GM12878 (cell line): ENCODE results near the gene PHC2. TPM values are rescaled to one million over a fixed set of nuclear protein-coding genes. Genes with fewer than 3 reads are reported as not detected.
A peak's percentile ranks its signal among the peaks of the same experiment; 100 is the strongest.

ENCODE experiments used
- ATAC-seq: fragments of 200-7000 bp; cut with Tn5 transposase; 3 replicates; pipeline ENCODE4 v1.9.1; 2020; ENCODE audit warnings: mild to moderate bottlenecking, moderate library complexity
- BruUV-seq: library from RNA; stranded (reverse); fragments of 400-500 nt; replicated peaks from 2 replicates; lab custom pipeline; 2021; lab: Mats Ljungman, UMichigan
- CTCF ChIA-PET: fragments of 300-600 bp; sonication (Branson Sonifier 250); formaldehyde crosslinking; extraction: SDS; loops from one replicate; lab custom pipeline; 2021; ENCODE audit warnings: inconsistent platforms; lab: Yijun Ruan, JAX
- POLR2A ChIA-PET: fragments of 350-600 bp; formaldehyde crosslinking; extraction: SDS; loops from one replicate; lab custom pipeline; 2021; ENCODE audit warnings: inconsistent platforms; lab: Charles Lee
- RAD21 ChIA-PET: fragments of 300-600 bp; sonication (Branson Sonifier 250); formaldehyde crosslinking; loops from one replicate; lab custom pipeline; 2023; ENCODE audit warnings: antibody characterized with exemption; ENCODE audit not compliant: unreplicated experiment; lab: Charles Lee
- SMC1A ChIA-PET: fragments of 300-600 bp; sonication (Branson Sonifier 250); formaldehyde crosslinking; loops from one replicate; lab custom pipeline; 2023; ENCODE audit not compliant: unreplicated experiment, uncharacterized antibody; lab: Charles Lee
- DNase-seq: peaks from one replicate; pipeline ENCODE4 v3.0.0-alpha.2; 2011; ENCODE audit warnings: low read depth, low spot score
- FAIRE-seq: peaks from 3 replicates; lab custom pipeline; 2011; peaks lifted over from hg19 to GRCh38; lab: Jason Lieb, UNC
- H2AFZ ChIP-seq: 2 replicates; pipeline ENCODE4 v1.6.0; 2011; ENCODE audit warnings: low read depth, low read length, control low read depth; ENCODE audit not compliant: control insufficient read depth
- H3K27ac ChIP-seq: 2 replicates; pipeline ENCODE4 v1.5.1; 2011; ENCODE audit warnings: control low read depth; ENCODE audit not compliant: control insufficient read depth, insufficient read depth
- H3K27me3 ChIP-seq, 2 experiments: replicated peaks in 1 of 2; 2 replicates each; pipeline versions ENCODE4 v1.6.0 to v1.6.1; 2011; ENCODE audit warnings: low read length in 1 of 2; ENCODE audit not compliant: control insufficient read depth in 2 of 2, insufficient read depth in 2 of 2
- H3K36me3 ChIP-seq, 2 experiments: 2 replicates each; pipeline ENCODE4 v1.5.1; 2011; ENCODE audit warnings: low read length in 1 of 2; ENCODE audit not compliant: control insufficient read depth in 2 of 2, insufficient read depth in 2 of 2
- H3K4me1 ChIP-seq: 2 replicates; pipeline ENCODE4 v1.6.1; 2011; ENCODE audit warnings: mild to moderate bottlenecking, low read length, moderate library complexity, mixed read lengths; ENCODE audit not compliant: control insufficient read depth, insufficient read depth
- H3K4me2 ChIP-seq: 2 replicates; pipeline ENCODE4 v1.6.0; 2011; ENCODE audit warnings: control low read depth; ENCODE audit not compliant: control insufficient read depth, insufficient read depth
- H3K4me3 ChIP-seq: fragments of 200-600 bp; sonication (generic); 2 replicates; pipeline ENCODE4 v1.5.1; 2016
- H3K79me2 ChIP-seq: 2 replicates; pipeline ENCODE4 v1.6.0; 2011; ENCODE audit warnings: low read length; ENCODE audit not compliant: control insufficient read depth, insufficient read depth
- H3K9ac ChIP-seq: 2 replicates; pipeline ENCODE4 v1.8.0; 2011; ENCODE audit warnings: low read length, control low read depth, mixed read lengths; ENCODE audit not compliant: control insufficient read depth, insufficient read depth
- H3K9me3 ChIP-seq: replicated peaks from 3 replicates; pipeline ENCODE4 v1.5.1; 2011; ENCODE audit warnings: mild to moderate bottlenecking, low read length; ENCODE audit not compliant: control insufficient read depth, insufficient read depth
- H4K20me1 ChIP-seq: 2 replicates; pipeline ENCODE4 v1.6.0; 2011; ENCODE audit not compliant: control insufficient read depth, insufficient read depth
- CBX5 ChIP-seq: sonication (generic); IDR thresholded peaks from 2 replicates; pipeline ENCODE4 v1.6.1; 2016; ENCODE audit warnings: low read depth, moderate library complexity, mild to moderate bottlenecking, inconsistent platforms
- EP300 ChIP-seq, 2 experiments: fragments of 150-350 bp in 1 of 2; IDR thresholded peaks; 2 replicates each; pipeline ENCODE4 v1.6.1; 2011 to 2012; ENCODE audit warnings: low read depth in 2 of 2, low read length in 2 of 2, borderline replicate concordance in 1 of 2, improper control_type of control experiment in 1 of 2, inconsistent platforms in 1 of 2; ENCODE audit not compliant: control insufficient read depth in 1 of 2
- HDAC6 ChIP-seq: fragments of 200-600 bp; sonication (generic); IDR thresholded peaks from one replicate; pipeline ENCODE4 v1.8.0; 2017; ENCODE audit warnings: antibody characterized with exemption; ENCODE audit not compliant: unreplicated experiment
- IKZF1 ChIP-seq: fragments of 450-650 bp; conservative IDR thresholded peaks from 2 replicates; pipeline ENCODE4 v1.6.1; 2017; ENCODE audit warnings: antibody characterized with exemption, mild to moderate bottlenecking
- WGBS: methylation state at CpG from one replicate; pipeline ENCODE4 v1.1.6; 2016; ENCODE audit warnings: low lambda C conversion rate; ENCODE audit not compliant: insufficient replicate concordance, insufficient coverage; ENCODE audit errors: missing lambda C conversion rate; 5-methylcytosine and 5-hydroxymethylcytosine counted together
- in situ Hi-C: fragments of 300-500 bp; cut with MboI; formaldehyde crosslinking; loops from 9 replicates; pipeline ENCODE4 v1.14.3; 2018; ENCODE audit warnings: mixed read lengths
- intact Hi-C: fragments of 100-400 bp; cut with micrococcal nuclease; formaldehyde crosslinking; loops from one replicate; pipeline ENCODE4 v1.14.2; 2022; ENCODE audit not compliant: unreplicated experiment
- polyA plus RNA-seq, 11 experiments: library from polyadenylated mRNA; depleted of rRNA in 4 of 11; unstranded in 6 of 11; stranded (reverse) in 5 of 11; fragments of >200 nt; fragmentation: Nextera tagmentation in 4 of 11; fragmentation: Illumina TruSeq in 1 of 11; extraction: Ambion mirVana in 4 of 11; extraction: Trizol in 1 of 11; gene quantifications; 1 replicate in 1 of 11; 2 replicates in 10 of 11; pipeline versions ENCODE4 v1.2.1 to v1.2.3, GENCODE V29; 2011 to 2016; ENCODE audit warnings: inconsistent platforms in 2 of 11, missing spikeins in 2 of 11, low read depth in 1 of 11
- total RNA-seq, 4 experiments: library from RNA; depleted of rRNA in 3 of 4; stranded (reverse); fragments of >200 nt in 3 of 4; fragmentation: Illumina TruSeq in 1 of 4; extraction: Trizol in 1 of 4; gene quantifications; 2 replicates each; pipeline versions ENCODE4 v1.2.1 to v1.2.3, GENCODE V29; 2013 to 2021
- TF ChIP-seq, protein P1 (sequence below): fragments of 450-650 bp; IDR thresholded peaks from 2 replicates; pipeline ENCODE4 v1.6.1; 2017; ENCODE audit warnings: mild to moderate bottlenecking, low read depth, inconsistent platforms; ENCODE audit not compliant: poor library complexity, severe bottlenecking

The PHC2 gene
- total and polyA plus RNA-seq, 10 of the 15 experiments (the other 5 are each of a cell fraction or from before 2014, with no cell fraction given), result 2.0 to 35.9 (median 16.4) TPM

- TF ChIP-seq CBX5 (no peak), IKZF1 (no peak), EP300 (IDR thresholded peaks at IDR 0.05; ENCODE audit: borderline replicate concordance in 1 of 2, control insufficient read depth in 1 of 2, low read depth in 2 of 2, low read length in 2 of 2) (no peak)
These were observed 38.7 kb downstream of the PHC2 start (continued) for GRCh38 chr1:33392206-33392605.

DNA sequence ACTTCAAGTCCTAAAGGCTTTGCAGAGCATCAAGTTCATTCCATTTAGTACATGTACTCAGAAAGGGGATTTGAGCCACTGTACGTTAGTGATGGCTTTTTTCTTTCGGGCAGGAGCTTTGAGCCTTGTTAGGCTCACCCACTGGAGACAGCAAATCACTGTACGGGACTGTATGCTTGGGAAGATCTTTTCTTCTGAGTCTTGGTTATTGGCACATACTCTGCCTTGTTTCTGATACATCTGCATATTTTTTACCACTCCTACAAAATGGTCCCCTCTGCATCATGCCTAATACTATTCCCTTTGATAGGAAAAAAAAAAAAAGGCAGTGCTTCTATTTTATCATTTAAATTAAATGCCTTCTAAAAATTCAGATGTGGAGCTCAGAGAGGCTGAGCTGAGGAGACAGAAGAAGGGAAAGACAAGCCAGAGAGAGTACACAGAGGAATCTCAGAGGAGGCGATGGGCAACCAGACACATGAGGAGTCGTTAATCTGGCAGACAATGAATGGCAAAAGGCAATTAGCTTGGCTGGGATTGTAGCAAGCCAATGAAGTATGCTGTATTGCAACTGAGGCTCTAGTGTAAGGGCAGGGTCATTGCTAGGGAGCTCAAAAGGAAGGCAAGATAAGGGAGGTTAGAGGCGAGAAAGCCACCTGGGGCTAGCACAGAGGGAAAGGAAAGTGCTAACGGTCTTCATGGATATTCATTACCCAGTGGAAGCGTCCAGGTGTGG, 39.4 kb downstream of the PHC2 start:
- in situ Hi-C loops, result no loop called here
- no TSS peak for BruUV-seq
- Histone ChIP-seq H3K27me3 (no peaks in the 10 kb centered on the region; a peak in 1 of 4 replicates), H3K36me3 (no peaks in the 10 kb centered on the region), H3K4me1 (peaks cover 9% of the 10 kb centered on the region), H2AFZ (no peak overlapping the region), H3K4me2 (peak overlapping the region; percentile 28; the same call in 1 of the 2 replicates)
- SMC1A ChIA-PET, result interaction anchor here (0.6 to 1.4 kb wide), 2 partner anchors 15 to 30 kb away, joined by 4 read pairs; no protein-coding TSS in a partner anchor
- TF ChIP-seq, protein P1, sequence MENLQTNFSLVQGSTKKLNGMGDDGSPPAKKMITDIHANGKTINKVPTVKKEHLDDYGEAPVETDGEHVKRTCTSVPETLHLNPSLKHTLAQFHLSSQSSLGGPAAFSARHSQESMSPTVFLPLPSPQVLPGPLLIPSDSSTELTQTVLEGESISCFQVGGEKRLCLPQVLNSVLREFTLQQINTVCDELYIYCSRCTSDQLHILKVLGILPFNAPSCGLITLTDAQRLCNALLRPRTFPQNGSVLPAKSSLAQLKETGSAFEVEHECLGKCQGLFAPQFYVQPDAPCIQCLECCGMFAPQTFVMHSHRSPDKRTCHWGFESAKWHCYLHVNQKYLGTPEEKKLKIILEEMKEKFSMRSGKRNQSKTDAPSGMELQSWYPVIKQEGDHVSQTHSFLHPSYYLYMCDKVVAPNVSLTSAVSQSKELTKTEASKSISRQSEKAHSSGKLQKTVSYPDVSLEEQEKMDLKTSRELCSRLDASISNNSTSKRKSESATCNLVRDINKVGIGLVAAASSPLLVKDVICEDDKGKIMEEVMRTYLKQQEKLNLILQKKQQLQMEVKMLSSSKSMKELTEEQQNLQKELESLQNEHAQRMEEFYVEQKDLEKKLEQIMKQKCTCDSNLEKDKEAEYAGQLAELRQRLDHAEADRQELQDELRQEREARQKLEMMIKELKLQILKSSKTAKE, result no peak
- no peak for TF ChIP-seq HDAC6
- TF ChIP-seq, all 136 proteins: peak for 0
- ATAC-seq, result no peak
- FAIRE-seq, result no peak
- DNase-seq, result no peak
- ChIA-PET RAD21 (interaction anchor here (0.7 kb wide), 1 partner anchor 80 kb away, joined by 3 read pairs; the partner anchor contains the start of gene ZSCAN20), POLR2A (no interaction called here), CTCF (no interaction called here)
- 41% methylated on average over 8 of the region's 8 CpGs for WGBS
- no peak overlapping the region for H3K27ac ChIP-seq
- H4K20me1 ChIP-seq, result no peaks in the 10 kb centered on the region
- no peak overlapping the region for H3K4me3 ChIP-seq
- no peak overlapping the region for H3K9ac ChIP-seq
- H3K9me3 ChIP-seq, result no peaks in the 10 kb centered on the region
- intact Hi-C loops, result no loop called here
- H3K79me2 ChIP-seq, result no peaks in the 10 kb centered on the region
